HG03108 (cell line): Measurements from ENCODE around the gene TRIM15.
A peak's percentile ranks its signal among the peaks of the same experiment; 100 is the strongest.
"Not testable (repeated sequence)": the region's sequence is repeated elsewhere in the genome, so short reads cannot be mapped to it uniquely, and the experiment has no call there.

Experiments used
- ATAC-seq: cut with Tn5 transposase; IDR thresholded peaks from one replicate; pipeline ENCODE4 v1.9.1; 2021; ENCODE audit warnings: moderate library complexity; ENCODE audit not compliant: unreplicated experiment

TRIM15 gene

GRCh38 chr6:30196376-30196775 is 33.0 kb downstream of the TRIM15 start:
- ATAC-seq, result no peak

- ATAC-seq, result no peak
These were observed 35.1 kb downstream of the TRIM15 start for GRCh38 chr6:30198166-30199084.

DNA sequence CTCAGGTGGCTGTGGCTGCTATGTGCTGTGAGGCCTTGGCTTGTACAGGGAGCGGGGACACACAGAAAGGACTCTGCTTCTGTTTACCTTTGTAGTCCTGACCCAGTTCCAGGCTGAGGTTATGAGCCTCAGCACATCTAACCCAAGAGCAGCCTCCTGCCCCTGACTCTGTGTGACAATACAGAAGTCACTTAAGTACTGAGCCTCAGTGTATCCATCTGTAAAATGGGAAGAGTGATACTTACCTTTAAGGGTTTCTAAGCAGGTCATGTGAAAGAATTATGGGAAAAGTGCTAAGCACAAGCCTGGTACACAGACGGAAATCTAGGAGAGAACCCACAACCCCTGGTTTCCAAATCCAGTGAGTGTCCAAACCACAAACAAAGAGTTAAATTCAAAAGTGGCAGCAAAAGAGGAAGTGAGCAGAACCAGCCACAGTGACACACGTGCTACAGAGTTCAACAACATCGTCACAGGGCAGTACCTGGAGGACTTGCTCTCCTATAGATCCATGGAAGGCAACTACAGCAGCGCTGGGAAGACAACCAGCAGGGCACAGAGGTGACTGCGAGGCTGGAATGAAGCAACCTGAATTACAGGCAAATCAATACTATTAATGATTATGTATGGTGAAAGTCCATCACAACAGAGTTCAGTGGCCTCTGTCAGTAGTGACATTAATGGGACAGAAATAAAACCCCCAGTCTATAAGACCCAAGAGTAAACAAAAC is 37.4 kb downstream of the TRIM15 start:
- no peak for ATAC-seq

- ATAC-seq, result no peak
These were observed 39.0 kb downstream of the TRIM15 start for GRCh38 chr6:30202366-30202765.

- no peak for ATAC-seq
These were observed 40.8 kb downstream of the TRIM15 start for GRCh38 chr6:30204116-30204515.

DNA sequence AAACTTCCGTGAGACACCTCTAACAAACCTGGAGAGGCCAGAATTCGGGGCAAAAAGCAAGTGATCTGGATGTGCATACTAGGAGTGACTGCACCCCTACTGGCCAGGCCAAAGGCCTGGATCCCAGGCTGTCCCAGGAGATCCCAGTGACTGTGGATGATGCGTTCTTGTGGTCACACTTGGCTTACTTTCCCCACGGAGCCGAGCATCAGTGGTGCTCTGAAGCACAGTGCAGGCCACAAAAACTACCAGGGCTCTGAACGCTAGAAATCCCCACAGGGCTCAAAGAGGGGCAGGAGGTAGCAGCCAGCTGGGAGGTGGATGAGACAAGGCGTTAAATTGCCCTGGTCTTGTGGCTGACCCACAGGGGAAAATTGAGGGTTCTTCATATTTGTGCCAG is 42.8 kb downstream of the TRIM15 start:
- no peak for ATAC-seq

DNA sequence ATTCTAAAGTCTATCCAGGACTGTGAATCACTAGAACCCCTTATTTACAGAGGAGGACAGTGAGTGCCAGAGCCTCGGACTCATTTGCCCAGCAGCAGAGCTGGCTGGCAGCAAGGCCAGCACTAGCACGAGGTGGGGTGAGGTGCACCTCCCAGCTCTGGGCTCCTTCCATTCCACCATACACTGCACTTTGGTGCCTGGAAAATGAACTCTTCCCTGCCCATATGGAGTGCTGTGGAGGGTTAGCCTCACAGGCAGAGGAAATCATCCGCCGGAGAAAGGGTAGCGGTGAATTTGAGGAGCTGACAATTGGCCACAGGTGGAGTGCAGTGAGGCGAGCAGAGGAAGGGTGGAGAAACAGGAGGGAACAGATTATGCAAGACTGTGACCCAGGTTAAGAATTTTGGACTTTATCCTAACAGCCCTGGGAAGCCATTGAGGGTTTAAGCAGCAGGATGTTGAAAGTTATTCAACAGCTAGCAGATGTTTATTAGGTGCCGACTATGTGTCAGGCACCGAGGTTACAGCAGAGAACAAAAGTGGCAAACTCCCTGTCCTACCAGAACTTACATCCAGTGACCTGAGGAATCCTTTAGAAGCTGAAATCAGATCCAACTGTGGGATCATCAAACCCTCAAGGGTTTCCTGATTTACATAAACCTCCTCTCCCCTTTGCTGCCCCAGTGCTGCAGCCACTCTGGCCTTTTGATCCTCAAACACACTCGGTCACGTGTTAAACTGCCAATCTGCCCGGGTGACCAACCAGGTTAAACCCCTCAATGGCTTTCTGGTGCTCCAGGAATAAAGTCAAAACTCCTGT is 43.7 kb downstream of the TRIM15 start:
- no peak for ATAC-seq

DNA sequence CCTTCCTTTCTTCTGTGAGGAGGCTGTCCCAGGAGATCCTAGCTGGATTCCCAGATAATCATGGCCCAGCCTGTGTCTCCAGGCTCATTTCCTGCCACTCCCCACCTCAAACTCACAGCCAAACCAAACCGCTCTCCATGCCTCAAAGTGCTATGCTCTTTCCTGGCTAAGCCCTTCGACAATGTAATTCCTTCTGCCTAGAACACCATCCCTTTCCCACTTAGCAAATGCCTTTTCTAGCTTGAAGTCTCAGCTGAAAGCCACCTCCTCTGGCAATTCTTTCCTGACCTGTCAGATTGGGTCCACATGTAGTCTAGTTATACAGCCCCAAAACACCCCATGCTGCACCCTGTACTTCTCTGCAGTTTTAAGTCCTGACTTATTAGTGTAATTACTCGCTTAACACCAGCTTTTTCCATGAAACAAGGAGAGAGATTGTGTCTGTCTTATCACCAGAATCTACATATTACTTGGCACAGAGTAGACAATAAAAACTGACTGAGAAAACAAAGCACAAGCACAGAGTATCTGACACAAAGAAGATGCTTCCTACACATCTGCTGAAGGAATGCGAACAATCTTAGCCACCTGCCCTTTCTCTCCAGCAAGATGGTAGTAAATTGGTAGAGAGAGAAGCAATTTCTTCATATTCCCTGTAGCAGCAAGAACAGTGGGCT is 44.4 kb downstream of the TRIM15 start:
- ATAC-seq, result no peak

DNA sequence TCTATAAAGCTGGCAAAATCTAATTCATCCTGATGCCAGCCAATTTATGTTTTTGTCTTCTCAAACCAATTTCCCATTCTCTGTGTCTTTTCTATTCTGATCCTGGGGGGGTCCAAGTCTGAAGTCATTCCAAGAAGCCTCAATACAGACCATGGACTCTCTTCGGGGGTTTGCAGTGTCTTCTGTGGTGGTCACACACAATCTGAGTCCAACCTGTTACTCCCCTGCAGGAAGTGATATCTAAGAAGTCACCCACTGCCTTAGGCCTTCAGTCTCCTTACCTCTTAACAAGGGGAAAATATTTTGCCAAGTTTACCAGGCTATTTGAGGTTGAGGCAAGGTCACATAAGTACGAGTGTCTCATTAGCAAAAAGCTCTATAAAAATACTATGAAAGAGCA is 48.0 kb downstream of the TRIM15 start:
- no peak for ATAC-seq

DNA sequence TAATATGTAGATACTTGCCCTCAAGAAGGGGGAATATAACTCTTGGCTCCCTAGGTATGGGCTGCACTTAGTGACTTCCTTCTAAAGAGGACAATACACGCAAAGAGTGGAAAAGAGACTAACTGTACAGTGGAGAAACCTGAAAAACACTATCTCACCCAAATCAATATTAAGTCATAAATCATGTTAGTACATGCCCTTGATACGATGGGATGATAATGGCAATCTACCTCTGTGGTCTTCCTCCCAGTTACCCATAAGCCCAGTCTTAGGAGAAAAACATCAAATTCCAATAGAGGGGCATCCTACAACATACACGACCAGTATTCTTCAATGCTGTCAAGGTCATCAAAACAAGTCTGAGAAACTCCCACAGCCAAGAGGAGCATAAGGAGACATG is 48.6 kb downstream of the TRIM15 start:
- no peak for ATAC-seq

DNA sequence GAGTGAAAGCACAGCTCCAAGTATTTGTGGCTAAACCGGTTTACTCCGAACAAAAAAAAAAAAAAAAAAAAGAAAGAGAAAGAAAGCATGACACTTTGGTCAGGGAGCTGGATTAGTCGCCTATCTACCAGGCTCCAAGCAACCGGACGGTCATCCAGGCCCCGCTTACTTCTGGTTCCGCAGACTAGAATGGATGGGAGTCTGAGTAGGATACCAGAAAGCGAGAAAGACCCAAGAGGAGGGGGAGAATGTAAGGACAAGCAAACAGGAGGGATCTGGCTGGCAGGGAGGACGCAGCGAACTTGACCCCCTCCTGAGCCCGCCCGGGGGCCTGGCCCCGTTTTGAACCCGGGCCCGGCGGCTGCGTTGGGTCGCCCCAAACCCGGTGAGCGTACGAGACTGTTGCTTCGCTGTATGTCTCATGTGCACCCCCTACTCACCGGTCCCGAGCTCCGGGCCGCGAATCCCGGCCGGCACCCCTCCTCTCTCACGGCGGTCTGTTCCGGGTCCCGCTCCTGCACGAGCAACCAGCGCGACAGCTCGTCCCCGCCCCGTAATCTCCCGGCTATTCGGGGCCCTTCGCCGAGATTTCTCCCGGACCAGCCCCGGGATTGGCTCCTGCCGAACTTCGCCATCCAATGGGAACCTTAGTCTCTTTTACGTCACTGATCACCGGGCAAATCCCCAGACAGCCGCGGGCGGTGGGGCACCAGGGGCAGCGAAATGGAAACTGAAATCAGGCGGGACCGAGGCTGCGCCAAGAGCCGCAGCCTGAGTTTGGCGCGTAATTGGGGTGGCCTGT is 49.7 kb downstream of the TRIM15 start, which contains the start of gene TRIM26:
TRIM26 (minus strand) TSS at position 542 of the 802 bp plus-strand sequence. CDS start 14,303 bp downstream, outside the sequence.
- ATAC-seq, result peak; percentile 78

- peak; percentile 8 for ATAC-seq
These were observed 50.3 kb downstream of the TRIM15 start for GRCh38 chr6:30213667-30213956.

DNA sequence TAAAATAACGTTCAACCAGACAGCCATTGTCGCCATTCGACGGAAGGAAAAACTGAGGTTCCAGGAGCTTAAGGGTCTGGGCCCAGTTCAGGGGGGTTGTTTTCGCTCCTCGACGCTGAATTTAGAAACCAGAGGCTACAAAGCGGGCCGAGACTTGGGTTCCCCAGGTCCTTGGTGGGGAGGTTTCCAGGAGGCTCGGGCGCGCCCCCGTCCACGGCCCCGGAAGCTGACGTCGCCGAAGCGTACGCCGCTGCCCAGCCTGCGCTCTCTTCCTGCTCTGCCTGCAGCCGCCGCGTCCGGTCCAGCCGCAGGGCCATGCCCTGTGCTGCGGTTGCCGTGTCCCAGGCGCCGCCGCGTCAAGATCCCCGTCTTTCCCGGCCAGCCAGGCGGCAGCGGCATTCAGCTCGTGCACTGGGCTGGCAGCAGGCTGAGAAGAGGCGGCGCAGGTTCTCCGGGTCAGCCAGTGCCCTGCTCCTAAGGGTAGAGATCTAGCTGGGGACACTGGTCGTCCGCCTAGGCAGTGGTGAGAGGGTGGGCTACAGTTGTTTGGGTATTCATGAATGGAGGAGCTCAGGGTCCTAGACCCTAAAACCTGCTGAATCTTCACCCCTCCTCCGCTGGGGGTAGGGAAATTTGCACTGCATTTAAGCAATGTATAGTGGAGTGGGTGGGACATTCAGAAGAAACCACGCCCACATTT is 50.8 kb downstream of the TRIM15 start:
- peak; percentile 54 for ATAC-seq

DNA sequence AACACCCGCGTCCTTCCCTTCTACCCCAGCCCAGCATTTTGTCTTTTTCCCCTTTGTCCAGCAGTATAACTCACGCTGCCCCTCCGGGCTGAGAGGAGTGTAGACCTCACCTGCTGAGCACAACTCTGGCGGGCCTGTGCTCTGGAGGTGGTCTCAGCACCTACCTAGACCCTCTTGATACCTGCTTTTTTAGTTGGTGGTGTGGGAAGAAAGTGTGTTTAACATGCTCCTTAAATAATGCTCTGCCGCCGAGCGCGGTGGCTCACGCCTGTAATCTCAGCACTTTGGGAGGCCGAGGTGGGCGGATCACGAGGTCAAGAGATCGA is 51.3 kb downstream of the TRIM15 start:
- ATAC-seq, result no peak

GRCh38 chr6:30216096-30216495 is 52.8 kb downstream of the TRIM15 start:
- ATAC-seq, result no peak

DNA sequence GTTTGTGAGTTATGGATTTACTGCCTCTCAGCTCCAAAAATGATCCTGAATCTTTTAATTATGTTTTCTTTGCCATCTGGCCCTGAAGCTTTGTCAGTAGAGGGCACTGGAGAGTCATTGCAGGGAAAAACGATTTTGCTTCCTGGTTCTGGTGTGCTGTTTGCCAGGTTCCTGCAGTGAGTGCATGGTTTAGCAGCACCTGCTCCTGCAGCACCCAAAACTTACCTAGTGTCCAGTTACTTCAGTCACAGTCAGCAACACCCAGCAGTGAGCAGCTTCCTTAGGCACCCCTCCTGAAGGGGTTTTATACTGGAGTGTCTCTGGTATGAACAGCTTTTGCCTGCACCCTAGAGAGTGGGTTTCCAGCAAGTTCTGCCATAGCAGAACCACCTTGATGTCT is 55.9 kb downstream of the TRIM15 start:
- ATAC-seq, result no peak

DNA sequence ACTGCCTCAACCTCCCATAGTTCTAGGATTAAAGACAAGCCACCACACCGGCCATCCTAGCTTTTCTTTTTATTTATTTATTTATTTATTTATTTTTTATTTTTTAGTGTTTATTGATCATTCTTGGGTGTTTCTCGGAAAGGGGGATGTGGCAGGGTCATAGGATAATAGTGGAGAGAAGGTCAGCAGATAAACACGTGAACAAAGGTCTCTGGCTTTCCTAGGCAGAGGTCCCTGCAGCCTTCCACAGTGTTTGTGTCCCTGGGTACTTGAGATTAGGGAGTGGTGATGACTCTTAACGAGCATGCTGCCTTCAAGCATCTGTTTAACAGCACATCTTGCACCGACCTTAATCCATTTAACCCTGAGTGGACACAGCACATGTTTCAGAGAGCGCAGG is 58.0 kb downstream of the TRIM15 start:
- ATAC-seq, result not testable (repeated sequence)

- not testable (repeated sequence) for ATAC-seq
These were observed 58.6 kb downstream of the TRIM15 start for GRCh38 chr6:30221956-30222355.
